Measurements from ENCODE around the gene TRDMT1.
"Not testable (repeated sequence)": the region's sequence is repeated elsewhere in the genome, so short reads cannot be mapped to it uniquely, and the experiment has no call there.

The TRDMT1 gene

DNA sequence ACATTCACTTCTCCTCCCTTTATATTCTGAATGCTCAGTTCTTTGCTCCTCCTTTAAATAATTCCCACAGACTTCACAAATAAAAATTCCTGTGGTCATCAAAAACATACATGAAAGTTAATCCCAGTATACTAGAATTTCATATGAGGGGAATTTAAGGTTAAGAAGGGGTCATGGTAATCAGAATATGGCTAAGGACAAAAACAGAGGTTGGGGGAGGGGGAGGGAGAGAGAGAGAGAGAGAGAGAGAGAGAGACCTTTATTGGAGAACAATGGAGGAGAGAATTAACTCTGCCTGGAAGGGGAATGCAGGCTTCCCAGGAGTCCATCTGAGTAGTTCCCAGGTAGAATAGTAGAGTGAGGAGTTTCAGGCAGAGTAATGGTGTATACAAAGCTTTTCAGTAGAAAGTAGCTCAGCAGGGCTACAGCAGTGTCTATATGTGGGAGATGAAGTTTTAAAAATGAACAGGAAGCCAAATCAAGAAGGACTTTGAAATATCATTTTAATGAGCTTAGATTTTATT, 66.7 kb downstream of the TRDMT1 start:
- DNase-seq (ENCODE audit: low read depth in 3 of 3) = no peak

DNA sequence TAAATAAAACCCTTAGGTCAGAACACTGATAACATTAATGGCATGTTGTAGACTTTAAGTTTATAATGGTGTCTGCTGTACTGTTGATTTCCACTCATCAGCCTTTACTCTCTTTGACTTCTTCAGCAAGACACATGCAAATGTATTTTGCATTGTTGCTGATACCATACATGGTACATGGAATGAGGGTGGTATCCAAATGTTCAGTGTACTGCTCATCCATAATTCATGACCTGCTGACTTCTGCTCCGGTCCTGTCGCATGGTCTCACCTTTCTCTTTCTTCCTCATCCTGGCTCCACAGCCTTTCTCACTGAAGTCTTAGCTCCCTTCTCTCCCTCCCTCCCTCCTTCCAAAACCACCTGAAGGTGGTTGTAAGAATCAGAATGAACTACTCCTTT, 67.2 kb downstream of the TRDMT1 start:
- no peak for DNase-seq (ENCODE audit: low read depth in 3 of 3)

DNA sequence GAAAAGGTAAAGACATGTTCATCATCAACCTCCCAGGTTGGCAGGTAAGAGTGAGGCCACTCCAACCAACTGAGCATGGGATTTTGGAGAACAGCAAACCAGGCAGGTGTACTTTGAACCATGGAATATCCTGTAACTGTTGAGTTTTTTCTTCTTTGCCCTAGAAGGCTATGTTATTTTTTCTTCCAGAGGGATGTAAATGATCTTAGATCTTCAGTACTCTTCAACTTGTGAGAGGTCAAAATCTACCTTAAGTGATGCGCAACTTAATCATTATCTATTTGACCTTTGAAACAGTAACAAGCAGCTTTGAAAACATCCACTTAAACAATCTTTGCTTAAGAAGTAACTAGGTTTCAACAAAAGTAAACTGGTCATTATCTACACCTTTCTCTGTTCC, 71.7 kb downstream of the TRDMT1 start, which contains the start of gene CUBN:
Gene CUBN, minus strand, starts transcription at position 71 of the 400 bp plus-strand sequence. Its CDS starts 46 bp downstream, at position 25.
- DNase-seq (ENCODE audit: low read depth in 3 of 3) = no peak

DNA sequence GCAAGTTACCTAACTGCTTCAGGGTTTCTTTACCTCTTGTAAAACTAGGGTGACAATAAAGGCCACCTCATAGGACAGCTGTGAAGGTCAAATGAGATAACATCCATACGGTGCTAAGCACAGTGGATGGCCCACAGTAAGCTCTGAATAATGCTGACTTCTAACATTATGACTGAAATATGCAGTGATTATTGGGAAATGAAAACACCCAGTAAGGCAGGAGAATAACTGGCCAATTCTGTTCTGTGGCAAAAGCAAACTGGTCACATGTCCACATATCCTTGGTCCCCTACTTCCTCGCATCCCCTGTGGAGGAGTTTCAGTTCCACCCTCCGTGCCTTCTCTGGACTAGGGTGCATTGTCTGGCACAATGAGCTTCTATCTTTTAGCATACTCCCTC, 73.2 kb downstream of the TRDMT1 start:
- no peak for DNase-seq (ENCODE audit: low read depth in 3 of 3)

DNA sequence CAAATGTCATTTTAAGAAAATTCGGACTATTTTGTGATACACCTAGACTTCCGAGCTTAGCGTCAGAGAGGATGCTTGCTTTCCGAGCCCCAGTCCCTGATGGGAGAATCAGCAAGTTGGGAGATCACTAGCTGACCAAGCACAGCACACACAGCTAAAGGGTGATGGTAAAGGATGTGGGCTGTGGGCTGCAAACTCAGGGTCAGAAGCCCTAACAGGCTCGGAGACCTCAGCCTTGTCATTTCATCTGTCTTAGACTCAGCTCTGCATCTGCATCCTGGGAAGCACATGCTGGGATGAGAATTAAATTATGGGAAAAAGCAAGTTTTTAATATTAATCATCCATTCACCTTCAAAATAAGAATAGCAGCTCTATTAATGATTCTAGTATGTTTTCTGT, 75.1 kb downstream of the TRDMT1 start:
- DNase-seq (ENCODE audit: low read depth in 3 of 3) = no peak

DNA sequence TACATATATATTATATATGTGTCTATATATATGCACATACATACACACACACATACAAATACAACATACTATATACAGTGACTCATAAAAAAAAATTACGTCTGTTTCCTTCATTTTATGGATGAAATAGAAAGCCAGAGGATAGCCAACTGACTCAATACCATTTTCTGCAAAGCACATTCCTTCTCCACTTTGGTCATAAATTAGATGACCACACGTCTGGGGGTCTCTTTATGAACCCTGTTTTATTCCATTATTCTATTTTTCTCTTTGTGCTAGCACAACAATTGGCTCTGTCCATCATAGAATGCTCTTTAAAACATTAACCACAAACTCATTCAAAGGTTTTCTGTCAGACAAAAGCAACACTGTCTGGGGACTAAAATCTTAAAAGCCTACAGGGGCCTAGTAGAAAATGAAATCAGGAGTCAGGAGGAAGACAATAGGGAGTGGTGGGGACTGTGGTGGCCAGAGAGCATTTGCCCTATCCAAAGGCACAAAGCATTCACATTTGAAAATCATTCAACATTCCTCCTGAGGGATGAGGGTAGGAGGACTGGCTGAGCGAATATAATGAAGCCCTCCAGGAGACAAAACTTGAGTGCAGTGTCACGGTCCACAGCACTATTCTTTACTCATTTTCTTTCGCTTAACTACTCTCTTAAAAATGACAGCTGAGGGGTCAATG, 76.1 kb downstream of the TRDMT1 start:
- DNase-seq (ENCODE audit: low read depth in 3 of 3) = no peak

DNA sequence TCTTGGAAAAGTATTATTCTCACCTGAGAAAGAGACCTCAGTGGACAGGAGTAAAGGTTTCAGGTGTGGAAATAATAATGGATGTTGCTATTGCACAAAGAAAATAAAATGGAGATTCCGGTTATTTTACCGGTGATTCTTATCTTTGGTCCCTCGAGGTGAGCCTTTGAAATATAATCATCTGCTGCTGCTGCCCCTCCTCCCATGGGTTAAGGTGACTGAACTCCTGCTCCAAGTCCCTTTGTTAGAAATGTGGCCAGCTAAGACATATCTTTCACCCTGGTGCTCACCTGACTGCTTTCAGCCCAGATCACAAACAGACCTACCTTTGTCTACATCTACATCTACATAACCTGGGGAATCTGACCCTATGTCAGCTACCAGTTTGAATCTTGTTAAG, 77.5 kb downstream of the TRDMT1 start:
- DNase-seq (ENCODE audit: low read depth in 3 of 3) = no peak

DNA sequence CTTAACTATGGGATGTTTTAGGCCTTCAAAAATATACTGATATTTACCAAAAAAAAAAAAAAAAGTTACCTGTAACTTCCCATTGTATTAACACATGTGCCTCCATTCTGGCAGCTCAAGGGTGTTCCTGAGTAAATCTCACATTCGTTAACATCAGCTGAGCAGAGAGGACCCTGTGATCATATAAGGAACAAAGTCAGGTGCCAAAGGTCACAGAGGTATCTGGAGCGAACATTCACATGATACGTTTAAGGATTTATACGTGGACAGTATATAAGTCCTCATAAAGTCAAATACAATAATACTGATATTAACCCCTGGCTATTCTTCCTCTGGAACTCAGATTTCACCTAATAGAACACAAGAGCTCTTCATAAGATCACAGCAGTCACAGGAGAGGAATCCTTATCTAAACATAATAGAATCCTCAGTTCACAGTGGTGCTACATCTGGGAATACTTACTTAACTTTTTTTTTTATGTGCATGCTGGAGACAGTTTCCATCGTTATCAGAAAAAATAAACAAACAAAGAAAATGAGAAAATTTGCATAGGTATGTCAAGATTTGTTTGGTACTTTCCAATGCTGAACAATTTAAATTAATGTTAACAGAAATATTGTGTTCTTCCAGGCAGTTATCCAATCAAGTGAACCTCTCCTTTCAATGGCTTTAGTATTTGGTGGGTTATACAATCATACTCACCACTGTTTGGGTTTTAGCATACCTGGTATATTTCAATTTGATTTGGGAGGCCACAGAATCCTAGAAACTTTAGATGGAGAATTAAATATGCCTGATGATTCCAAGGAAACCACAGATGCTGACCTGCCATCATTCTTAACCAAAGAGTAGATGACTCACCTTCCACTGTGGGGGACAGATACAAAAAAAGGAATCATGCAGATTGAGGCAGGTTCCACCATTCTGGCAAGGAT, 78.5 kb downstream of the TRDMT1 start:
- no peak for DNase-seq (ENCODE audit: low read depth in 3 of 3)

DNA sequence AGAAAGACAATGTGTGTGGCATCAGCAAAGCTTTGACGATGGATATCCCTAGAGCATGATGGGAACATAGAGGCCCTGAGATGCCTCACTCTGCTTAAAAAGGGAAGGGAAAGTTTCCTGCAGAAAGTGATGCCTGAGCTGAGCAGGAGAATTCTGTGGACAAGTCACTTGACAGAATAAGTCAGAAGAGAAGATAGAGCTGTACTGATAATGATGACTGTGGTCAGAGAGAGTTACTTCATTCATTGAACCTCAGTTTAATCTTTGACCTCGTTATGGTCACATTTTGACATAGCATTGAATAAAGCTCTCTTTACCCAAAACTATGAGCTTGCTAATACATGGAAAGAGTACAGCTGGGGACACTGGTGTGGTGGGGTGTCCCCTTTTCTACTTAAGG, 79.4 kb downstream of the TRDMT1 start:
- DNase-seq (ENCODE audit: low read depth in 3 of 3) = no peak

DNA sequence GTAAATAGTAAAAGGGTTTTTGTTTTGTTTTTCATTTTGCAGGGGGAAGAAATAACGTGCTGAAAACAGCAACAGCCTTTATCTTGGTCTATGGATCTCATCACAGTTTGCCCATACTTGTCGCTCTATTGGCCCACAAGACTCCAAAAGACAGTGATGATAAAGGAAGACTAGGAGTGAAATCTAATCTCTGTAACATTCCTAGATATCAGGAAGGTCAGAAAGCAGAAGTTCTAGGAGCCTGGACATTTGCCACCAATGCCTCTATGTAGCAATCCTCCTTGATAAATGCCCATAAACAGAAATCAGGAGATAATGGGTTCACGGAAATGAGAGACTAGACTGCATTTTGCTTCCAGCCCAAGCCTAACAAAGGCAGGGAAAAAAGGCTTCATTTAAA, 80.8 kb downstream of the TRDMT1 start:
- no peak for DNase-seq (ENCODE audit: low read depth in 3 of 3)

DNA sequence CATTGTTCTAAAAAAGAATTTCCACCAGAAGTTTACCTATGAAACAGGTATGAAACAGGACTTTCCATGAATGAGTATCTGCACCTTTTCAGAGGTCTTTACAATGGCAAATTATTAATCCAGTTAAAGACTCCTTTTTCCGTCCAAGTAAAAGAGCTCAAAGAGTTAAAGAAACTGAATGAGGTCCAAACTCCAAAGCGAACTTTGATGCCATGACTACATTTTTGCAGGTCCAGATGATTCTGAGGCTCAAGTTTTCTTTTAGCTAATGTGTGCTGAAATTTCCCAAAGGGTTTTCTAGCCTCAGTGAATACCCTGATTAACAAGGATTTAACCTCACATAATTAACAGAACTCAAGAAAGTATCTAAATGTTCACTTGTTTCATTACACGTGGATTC, 81.6 kb downstream of the TRDMT1 start:
- no peak for DNase-seq (ENCODE audit: low read depth in 3 of 3)

DNA sequence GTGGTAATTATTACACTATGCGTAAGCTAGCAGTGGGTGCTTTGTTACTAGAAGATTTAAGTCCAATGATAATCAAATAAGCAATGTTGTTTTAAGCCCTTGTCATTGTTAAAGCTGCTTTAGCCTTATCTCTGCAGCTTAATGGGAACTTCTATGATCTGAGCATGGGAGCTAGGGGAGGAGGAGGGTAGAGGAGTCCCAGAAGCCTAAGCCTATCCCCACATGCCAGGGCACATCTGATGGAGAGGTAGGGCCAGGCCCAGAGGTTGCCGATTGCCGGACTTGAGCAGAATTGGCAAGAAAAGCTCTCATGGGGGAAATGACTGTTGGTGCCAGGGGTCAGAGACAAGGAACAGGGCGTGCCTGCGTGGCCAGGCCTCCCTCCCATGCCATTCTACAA, 85.3 kb downstream of the TRDMT1 start:
- no peak for DNase-seq (ENCODE audit: low read depth in 3 of 3)

DNA sequence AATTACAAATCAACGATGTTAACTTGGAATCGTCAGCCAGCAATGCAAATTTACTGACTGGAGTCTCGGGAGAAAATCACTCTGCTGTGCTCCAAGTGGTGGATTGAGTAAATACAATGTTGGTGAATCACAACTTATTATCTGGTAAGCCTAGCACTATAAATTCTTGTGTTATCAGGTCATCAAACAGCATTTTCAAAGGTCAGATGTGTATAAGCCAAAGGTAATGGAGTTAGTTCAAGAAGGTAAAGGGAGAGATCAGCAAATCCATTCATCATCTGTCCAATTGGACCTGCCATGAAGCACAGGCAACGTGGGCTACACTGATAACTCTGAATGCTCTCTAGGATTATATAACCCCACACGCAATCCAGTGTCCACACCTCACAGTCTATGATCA, 85.8 kb downstream of the TRDMT1 start:
- no peak for DNase-seq (ENCODE audit: low read depth in 3 of 3)

DNA sequence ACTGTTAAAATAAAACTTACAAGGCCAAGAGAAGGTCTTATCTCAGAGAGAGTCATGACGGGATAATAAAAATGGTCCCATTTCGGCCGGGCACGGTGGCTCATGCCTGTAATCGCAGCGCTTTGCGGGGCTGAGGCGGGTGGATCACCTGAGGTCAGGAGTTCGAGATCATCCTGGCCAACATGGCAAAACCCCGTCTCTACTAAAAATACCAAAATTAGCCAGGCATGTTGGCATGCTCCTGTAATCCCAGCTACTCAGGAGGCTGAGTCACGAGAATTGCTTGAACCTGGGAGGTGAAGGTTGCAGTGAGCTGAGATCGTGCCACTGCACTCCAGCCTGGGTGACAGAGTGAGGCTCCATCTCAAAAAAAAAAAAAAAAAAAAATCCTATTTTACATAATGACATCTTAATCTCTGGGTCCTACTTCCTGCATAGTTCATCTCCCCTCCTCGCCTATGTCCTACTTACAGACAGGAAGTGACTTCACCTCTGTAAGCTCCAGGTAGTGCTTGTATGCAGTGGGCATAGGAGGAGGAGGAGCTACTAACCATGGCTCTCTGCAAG, 86.5 kb downstream of the TRDMT1 start:
- DNase-seq (ENCODE audit: low read depth in 3 of 3) = not testable (repeated sequence)

DNA sequence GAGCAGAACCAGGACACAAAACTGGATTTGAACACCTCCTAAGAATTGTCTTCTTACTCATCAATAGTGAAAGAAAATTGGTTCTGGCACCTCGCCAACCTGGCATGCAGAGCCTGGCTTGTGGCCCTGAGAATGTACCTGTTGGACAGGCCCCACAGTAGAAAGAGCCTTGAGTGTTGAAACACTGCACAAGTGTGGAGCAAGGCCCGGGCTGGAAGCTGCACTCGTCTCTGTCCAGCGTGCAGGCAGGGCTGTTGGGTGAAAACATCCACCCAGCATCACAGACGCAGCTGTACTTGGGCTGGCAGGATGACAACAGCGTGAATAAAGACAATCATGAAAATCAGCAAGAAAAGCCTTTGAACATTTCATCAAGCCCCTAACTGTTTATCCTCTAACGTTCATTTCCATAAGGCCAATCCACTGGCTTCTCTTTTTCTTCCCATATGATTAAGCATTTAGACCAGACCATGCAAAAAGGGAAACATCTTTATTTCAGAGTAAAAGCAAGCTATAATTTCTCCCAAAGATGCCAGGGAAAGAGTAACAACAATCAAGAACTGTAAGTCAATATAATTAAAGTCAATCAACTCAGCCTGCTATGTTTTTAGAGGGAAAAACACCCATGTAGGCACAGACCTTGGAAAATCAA, 87.5 kb downstream of the TRDMT1 start:
- no peak for DNase-seq (ENCODE audit: low read depth in 3 of 3)

DNA sequence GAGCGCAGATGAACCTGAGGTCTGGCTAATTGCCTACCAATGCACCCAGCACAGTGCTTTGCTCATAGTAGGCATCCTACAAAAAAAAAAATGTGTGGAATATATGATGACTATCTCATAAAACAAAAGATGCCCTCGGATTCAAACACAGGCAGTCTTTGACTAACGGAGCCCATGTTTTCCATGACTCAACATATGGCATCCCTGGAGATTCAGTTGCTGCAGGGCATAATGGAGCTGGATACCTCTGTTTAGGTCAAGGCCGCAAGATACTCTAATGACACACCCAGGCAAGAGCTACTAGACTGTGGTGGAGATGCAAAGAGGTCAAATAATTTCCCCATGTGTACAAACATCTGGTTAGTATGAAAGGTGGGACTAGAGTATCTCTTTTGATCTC, 88.1 kb downstream of the TRDMT1 start:
- DNase-seq (ENCODE audit: low read depth in 3 of 3) = no peak

DNA sequence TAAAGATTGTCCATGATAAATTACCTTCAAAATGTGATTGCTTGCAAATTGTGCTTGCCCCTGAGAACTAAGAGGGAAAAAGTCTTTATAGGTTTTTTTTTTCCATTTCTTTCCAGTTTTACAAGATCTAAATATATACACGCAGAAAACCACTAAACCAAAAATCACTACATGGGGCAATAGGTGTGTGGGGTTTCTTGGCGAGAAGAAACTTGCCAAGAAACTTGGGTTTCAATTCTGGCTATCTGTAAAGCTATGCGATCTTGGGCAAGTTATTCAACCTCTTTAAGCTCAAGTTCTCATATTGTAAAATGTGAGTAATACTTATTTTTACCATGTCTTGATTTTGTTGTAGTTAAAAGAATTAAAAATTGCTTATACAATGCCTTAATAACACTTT, 88.9 kb downstream of the TRDMT1 start:
- DNase-seq (ENCODE audit: low read depth in 3 of 3) = no peak

DNA sequence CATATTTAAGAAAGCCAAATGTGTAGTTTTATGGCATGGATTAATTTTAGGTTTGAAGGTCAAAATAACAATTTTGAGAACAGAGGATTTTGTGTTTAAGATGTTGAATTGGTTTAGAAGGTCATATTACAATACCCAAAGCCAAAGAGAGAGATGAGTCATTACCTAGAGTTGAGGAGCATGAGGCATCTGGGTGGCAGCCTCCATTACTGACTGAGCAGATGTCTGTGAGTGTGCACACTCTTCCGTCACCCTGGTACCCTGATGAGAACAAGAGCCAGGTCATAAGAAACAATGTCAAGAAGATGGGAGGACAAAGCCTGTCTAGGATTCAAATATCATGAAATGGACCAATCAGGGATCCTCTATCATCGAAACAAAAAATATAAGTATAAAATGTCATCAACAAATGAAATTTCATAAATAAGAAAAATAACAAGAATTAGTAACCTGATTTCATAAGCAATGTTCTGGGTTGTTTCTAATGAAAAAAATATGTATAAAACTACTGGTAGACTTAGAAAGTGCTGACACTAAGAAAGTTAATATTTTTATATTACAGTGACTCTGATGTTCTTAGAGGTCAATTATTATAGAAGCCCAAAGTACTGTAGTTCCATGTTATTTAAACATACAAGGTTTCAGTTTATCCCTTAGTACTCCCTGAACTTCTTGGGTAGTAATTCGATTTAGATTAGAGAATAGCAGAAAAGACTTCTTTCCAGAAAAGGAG, 91.8 kb downstream of the TRDMT1 start:
- no peak for DNase-seq (ENCODE audit: low read depth in 3 of 3)

DNA sequence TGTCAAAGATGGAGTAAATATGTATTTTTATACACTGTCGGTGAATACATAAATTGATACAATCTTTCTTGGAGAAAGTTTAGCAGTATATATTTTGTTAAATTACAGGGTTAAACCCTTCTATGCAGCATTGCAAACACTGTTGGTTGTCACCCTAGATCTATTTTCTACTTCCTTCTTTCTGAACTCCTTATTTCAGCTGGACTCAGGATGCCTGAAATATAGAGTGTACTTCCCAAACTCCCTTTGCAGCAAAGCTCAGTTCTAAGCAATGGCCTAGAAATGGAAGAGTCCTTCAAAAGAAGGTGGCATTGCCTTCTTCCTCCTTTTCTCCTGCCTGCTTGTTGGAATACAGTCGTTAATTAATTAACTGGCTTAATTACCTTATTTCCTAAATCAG, 92.4 kb downstream of the TRDMT1 start:
- DNase-seq (ENCODE audit: low read depth in 3 of 3) = no peak

DNA sequence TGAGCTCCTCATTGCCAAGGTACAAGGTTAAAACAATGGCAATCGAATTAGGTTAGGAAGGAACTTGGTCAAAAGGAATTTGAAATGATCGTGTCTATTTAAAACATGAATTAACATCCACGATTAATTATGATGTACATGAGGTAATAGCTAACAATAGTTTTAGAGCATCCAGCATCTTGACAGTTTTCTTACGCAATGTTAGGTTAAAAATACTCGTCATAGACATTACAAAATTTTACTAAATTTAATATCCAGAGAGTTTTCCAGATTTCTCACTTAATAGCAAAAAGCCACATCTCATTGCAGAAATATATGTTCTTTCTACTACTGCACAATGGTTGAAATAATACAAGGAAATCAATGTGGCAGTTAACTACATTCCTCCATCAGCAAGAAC, 94.5 kb downstream of the TRDMT1 start:
- no peak for DNase-seq (ENCODE audit: low read depth in 3 of 3)

DNA sequence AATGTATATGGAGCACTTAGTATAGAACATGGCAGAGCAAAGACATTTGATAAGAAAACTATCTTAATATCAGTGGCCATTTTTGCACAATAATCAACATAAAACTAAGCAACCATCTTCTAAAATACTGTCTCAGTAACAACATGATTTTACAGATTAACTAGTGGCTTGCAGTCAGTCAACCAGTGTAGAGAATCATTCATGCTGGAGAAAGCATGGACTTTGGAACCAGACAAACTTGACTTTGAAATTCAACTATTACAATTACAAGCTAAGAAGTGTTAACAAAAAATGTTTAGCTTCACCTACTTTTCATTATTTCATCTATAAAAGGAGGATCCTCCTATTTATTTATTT, 99.6 kb downstream of the TRDMT1 start:
- no peak for DNase-seq (ENCODE audit: low read depth in 3 of 3)

Data from stimulated activated CD4-positive, alpha-beta T cell treated with anti-CD3 and anti-CD28 coated beads, TNF-alpha, amount 100 ng/mL, for 48 hours (primary cell).